NT2/D1 (cell line): ENCODE results near the gene HSPD1.
A peak's percentile ranks its signal among the peaks of the same experiment; 100 is the strongest.

ENCODE experiments used
- DNase-seq: peaks from one replicate; pipeline ENCODE4 v3.0.0-alpha.2; 2011; ENCODE audit warnings: low read depth, low spot score
- H3K27me3 ChIP-seq: 2 replicates; pipeline ENCODE4 v1.6.0; 2011; ENCODE audit warnings: mild to moderate bottlenecking; ENCODE audit not compliant: insufficient read length, insufficient read depth
- H3K36me3 ChIP-seq: 2 replicates; pipeline ENCODE4 v1.6.1; 2011; ENCODE audit warnings: mild to moderate bottlenecking, low read length, mixed read lengths; ENCODE audit not compliant: insufficient read depth, insufficient read length
- H3K4me1 ChIP-seq: 2 replicates; pipeline ENCODE4 v1.5.1; 2011; ENCODE audit not compliant: insufficient read depth, insufficient read length
- H3K4me3 ChIP-seq: 2 replicates; pipeline ENCODE4 v1.5.1; 2011; ENCODE audit warnings: low read depth; ENCODE audit not compliant: insufficient read length
- H3K9ac ChIP-seq: 2 replicates; pipeline ENCODE4 v1.6.0; 2011; ENCODE audit warnings: low read depth; ENCODE audit not compliant: insufficient read length
- H3K9me3 ChIP-seq: 2 replicates; pipeline ENCODE4 v1.5.1; 2011; ENCODE audit warnings: mild to moderate bottlenecking, low read length; ENCODE audit not compliant: insufficient read depth
- SUZ12 ChIP-seq: IDR thresholded peaks from 2 replicates; pipeline ENCODE4 v1.6.1; 2011; ENCODE audit not compliant: insufficient read length, insufficient read depth; ENCODE audit errors: extremely low read depth
- YY1 ChIP-seq: IDR thresholded peaks from 2 replicates; pipeline ENCODE4 v1.6.1; 2011; ENCODE audit not compliant: insufficient read length, insufficient read depth
- ZNF274 ChIP-seq: IDR thresholded peaks from 2 replicates; pipeline ENCODE4 v1.6.1; 2011; ENCODE audit warnings: mild to moderate bottlenecking, low read depth, low read length

Gene HSPD1

GRCh38 chr2:197499594-197500502, at the start of gene HSPD1, which contains the start of gene HSPE1:
TSS of gene HSPD1 (minus strand) at chr2:197499840. CDS start at chr2:197498848, 992 bp downstream.
TSS of gene HSPE1 (plus strand) at chr2:197500379. CDS start at chr2:197500437, 58 bp downstream.
- H3K9me3 ChIP-seq, result no peaks in the 10 kb centered on the region
- peak; percentile 12 for TF ChIP-seq YY1
- no peak for TF ChIP-seq SUZ12
- no peaks in the 10 kb centered on the region for H3K27me3 ChIP-seq
- peak within 1 kb of the TSS; percentile 98 for H3K9ac ChIP-seq
- H3K4me1 ChIP-seq, result no peaks in the 10 kb centered on the region
- peaks cover 88% of the 10 kb centered on the region for H3K36me3 ChIP-seq
- DNase-seq, result peak; percentile 99
- peak within 1 kb of the TSS; percentile 94 for H3K4me3 ChIP-seq

- no peak overlapping the region for H3K9ac ChIP-seq
- no peaks in the 10 kb centered on the region for H3K27me3 ChIP-seq
- H3K9me3 ChIP-seq, result no peaks in the 10 kb centered on the region
- DNase-seq, result no peak
- TF ChIP-seq ZNF274 (no peak), YY1 (no peak), SUZ12 (no peak)
- no peak overlapping the region for H3K4me3 ChIP-seq
- H3K4me1 ChIP-seq, result no peaks in the 10 kb centered on the region
- peaks cover 48% of the 10 kb centered on the region for H3K36me3 ChIP-seq
Measured at GRCh38 chr2:197548582-197548981, 48.9 kb upstream of the HSPD1 start.

- no peaks in the 10 kb centered on the region for H3K4me1 ChIP-seq
- H3K9me3 ChIP-seq, result no peaks in the 10 kb centered on the region
- H3K27me3 ChIP-seq, result no peaks in the 10 kb centered on the region
- H3K9ac ChIP-seq, result no peak overlapping the region
- TF ChIP-seq YY1 (no peak), SUZ12 (no peak), ZNF274 (no peak)
- H3K36me3 ChIP-seq, result peaks cover 54% of the 10 kb centered on the region
- no peak overlapping the region for H3K4me3 ChIP-seq
- no peak for DNase-seq
Measured at GRCh38 chr2:197547163-197547900, 47.7 kb upstream of the HSPD1 start.

GRCh38 chr2:197543206-197543605, 43.6 kb upstream of the HSPD1 start:
- Histone ChIP-seq H3K27me3 (no peaks in the 10 kb centered on the region), H3K4me1 (no peaks in the 10 kb centered on the region), H3K36me3 (peaks cover 78% of the 10 kb centered on the region), H3K4me3 (no peak overlapping the region), H3K9ac (no peak overlapping the region), H3K9me3 (no peaks in the 10 kb centered on the region)
- no peak for TF ChIP-seq YY1
- TF ChIP-seq ZNF274, result no peak
- no peak for TF ChIP-seq SUZ12
- no peak for DNase-seq

GRCh38 chr2:197539734-197540133, 40.1 kb upstream of the HSPD1 start:
- Histone ChIP-seq H3K9ac (no peak overlapping the region), H3K27me3 (no peaks in the 10 kb centered on the region), H3K9me3 (no peaks in the 10 kb centered on the region), H3K4me1 (no peaks in the 10 kb centered on the region), H3K36me3 (peaks cover 88% of the 10 kb centered on the region), H3K4me3 (no peak overlapping the region)
- no peak for DNase-seq
- TF ChIP-seq ZNF274 (no peak), YY1 (no peak), SUZ12 (no peak)

GRCh38 chr2:197538412-197538811, 38.8 kb upstream of the HSPD1 start:
- Histone ChIP-seq H3K9me3 (no peaks in the 10 kb centered on the region), H3K27me3 (no peaks in the 10 kb centered on the region), H3K36me3 (peaks cover 76% of the 10 kb centered on the region), H3K4me1 (no peaks in the 10 kb centered on the region), H3K9ac (no peak overlapping the region), H3K4me3 (no peak overlapping the region)
- no peak for DNase-seq
- TF ChIP-seq YY1 (no peak), ZNF274 (no peak), SUZ12 (no peak)

- H3K9me3 ChIP-seq, result no peaks in the 10 kb centered on the region
- TF ChIP-seq ZNF274 (no peak), SUZ12 (no peak)
- no peaks in the 10 kb centered on the region for H3K4me1 ChIP-seq
- peaks cover 8% of the 10 kb centered on the region for H3K36me3 ChIP-seq
- H3K27me3 ChIP-seq, result no peaks in the 10 kb centered on the region
- H3K9ac ChIP-seq, result peak overlapping the region; percentile 100
- no peak for DNase-seq
- H3K4me3 ChIP-seq, result peak overlapping the region; percentile 94
Measured at GRCh38 chr2:197517150-197517549, 17.5 kb upstream of the HSPD1 start.
